SK-MEL-5 (cell line): ENCODE data around the gene ABCC4. TPM values are rescaled to one million over a fixed set of nuclear protein-coding genes. Genes with fewer than 3 reads are reported as not detected.
A peak's percentile ranks its signal among the peaks of the same experiment; 100 is the strongest.

Experiments used
- DNase-seq: peaks from one replicate; pipeline ENCODE4 v3.0.0-alpha.2; 2016; ENCODE audit warnings: low read depth, low spot score
- in situ Hi-C: cut with HindIII; loops from 2 replicates; pipeline ENCODE4 v1.10.0; 2016; ENCODE audit warnings: low sequenced_read_pairs, high pct_unique_total_duplicates, low pct_unique_long_range_greater_than_20kb
- polyA plus RNA-seq, 2 experiments: library from polyadenylated mRNA; depleted of rRNA; stranded (reverse); fragments of >200 nt; gene quantifications; 2 replicates each; pipeline ENCODE4 v1.2.3, GENCODE V29; 2015
- total RNA-seq: library from RNA; depleted of rRNA; stranded (reverse); fragments of >200 nt; shearing (Covaris generic); gene quantifications from 2 replicates; pipeline ENCODE4 v1.2.3, GENCODE V29; 2014; rRNA removed

The ABCC4 gene
- 95.1 and 97.1 TPM in 2 replicates for total RNA-seq
- polyA plus RNA-seq (2015; cell fraction: cytosol; rRNA removed): 52.0 and 73.6 TPM in 2 replicates
- polyA plus RNA-seq (2015; cell fraction: nucleus; rRNA removed): 46.8 and 58.6 TPM in 2 replicates

- in situ Hi-C loops: no loop called here
- DNase-seq: peak; percentile 89
Measured at GRCh38 chr13:95301183-95301967, at the start of gene ABCC4. TSS of gene ABCC4 (minus strand) at chr13:95301451. CDS start at chr13:95301314, 137 bp downstream.

DNA sequence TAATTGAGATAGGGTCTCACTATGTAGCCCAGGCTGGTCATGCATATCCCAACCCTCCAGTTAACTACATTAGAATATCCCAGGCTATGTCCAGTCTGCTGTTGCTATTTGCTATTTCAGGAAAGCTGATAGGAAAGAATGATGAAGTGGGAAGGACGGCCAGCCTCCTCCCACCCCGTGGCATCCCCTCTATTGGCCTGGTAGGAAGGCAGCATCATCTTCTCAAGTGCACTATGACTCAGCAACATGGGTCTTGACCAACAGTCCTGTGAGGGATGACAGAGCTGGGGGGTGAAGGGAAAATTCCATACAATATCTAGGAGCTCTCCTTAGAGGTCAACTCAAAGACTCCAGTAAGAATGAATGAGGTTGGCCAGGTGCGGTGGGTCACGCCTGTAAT is 48.0 kb upstream of the ABCC4 start:
- peak; percentile 36 for DNase-seq
- in situ Hi-C loops: no loop called here

- in situ Hi-C loops: no loop called here
- DNase-seq: no peak
Measured at GRCh38 chr13:95343944-95344343, 42.7 kb upstream of the ABCC4 start.

- in situ Hi-C loops: no loop called here
- no peak for DNase-seq
Measured at GRCh38 chr13:95341441-95341840, 40.2 kb upstream of the ABCC4 start.

DNA sequence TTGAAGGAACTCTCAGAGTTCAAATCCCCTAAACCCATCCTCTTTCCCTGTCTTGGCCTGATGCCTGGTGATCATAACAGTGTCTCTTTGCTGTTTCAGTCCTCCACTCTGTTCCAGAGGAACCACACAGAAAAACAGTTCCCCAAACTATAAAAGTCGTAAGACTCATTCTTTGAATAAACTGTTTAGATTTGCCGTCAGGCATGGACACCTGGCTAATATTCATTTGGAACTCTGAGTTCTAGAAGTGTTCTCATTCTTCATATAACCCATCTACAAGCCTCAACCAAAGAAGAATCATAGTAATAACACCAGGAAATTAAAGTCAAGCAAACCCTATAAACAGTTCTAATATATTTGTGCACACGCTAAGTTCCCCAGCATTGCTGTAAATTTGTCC is 37.7 kb upstream of the ABCC4 start:
- no peak for DNase-seq
- in situ Hi-C loops: no loop called here

GRCh38 chr13:95337597-95337996 is 36.3 kb upstream of the ABCC4 start:
- in situ Hi-C loops: no loop called here

DNA sequence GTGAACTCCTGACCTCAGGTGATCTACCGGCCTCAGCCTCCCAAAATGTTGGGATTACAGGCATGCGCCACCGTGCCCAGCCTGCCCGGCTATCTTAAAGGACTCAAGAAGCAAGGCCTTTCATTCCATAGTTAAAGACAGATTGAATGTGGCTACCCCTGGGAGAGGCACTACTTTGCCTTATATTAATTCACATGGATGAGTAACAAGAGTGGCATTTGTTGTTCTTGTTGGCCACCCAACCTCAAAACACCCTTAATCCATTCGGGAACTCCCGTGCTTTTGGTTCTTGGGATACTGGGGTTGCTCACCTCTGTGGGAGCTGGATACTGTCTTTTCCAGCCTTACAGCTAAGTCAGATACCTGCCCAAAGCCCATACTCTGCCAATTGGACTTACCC is 34.4 kb upstream of the ABCC4 start:
- no peak for DNase-seq
- in situ Hi-C loops: no loop called here

More at GRCh38 chr13:95337597-95337996, 36.3 kb upstream of the ABCC4 start:
- DNase-seq: no peak

DNA sequence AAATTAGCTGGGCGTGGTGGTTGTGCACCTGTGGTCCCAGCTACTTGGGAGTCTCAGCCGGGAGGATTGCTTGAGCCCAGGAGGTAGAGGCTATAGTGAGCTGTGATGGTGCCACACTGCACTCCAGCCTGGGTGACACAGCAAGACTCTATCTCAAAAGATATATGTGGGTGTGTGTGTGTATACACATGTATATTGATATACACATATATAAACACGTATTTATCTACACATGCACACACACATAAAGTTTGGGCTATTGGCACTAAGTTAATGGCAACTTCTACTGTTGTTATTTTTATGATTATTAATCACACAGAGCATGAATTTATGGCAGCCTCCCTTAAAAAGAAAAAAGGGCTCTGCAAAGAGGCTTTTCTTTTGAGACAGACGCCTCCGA is 27.1 kb upstream of the ABCC4 start:
- no peak for DNase-seq
- in situ Hi-C loops: no loop called here

DNA sequence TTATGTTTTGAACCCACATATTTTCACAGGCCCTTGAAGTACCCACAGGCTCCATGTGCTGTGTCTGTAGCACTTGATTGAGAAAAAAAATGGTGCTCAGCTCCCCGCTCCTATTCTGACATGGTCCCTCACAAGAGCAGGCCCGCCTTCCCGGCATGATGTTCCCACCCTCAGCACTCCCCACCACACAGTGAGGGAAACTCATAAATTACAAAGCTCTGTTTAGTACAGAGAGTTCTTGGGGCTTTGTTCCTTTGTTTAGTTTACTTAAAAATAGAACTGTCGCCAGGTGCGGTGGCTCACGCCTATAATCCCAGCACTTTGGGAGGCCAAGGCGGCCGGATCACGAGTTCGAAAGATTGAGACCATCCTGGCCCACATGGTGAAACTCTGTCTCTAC is 25.9 kb upstream of the ABCC4 start:
- in situ Hi-C loops: no loop called here
- no peak for DNase-seq

DNA sequence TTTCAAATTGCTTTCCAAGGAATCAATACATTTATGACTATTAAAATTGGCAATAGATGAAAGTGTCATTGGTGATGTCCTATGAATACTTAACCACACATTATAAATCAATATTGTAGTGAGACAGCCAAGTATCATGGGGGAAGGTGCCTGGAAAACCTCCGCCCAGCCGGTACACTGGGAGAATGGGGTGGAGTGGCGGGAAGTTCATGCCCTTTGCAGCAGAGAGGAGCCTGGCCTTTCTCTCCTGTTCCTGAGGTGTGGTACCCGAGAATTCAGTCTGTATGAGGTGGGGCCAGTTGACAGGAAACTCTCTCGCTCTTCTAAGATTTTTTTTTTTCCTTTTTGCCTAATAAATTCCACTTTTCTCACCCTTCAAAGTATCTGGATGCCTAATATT is 25.4 kb upstream of the ABCC4 start:
- in situ Hi-C loops: no loop called here
- no peak for DNase-seq

- no peak for DNase-seq
- in situ Hi-C loops: no loop called here
Measured at GRCh38 chr13:95325485-95325884, 24.2 kb upstream of the ABCC4 start.

- in situ Hi-C loops: no loop called here
- DNase-seq: peak; percentile 88
Measured at GRCh38 chr13:95323930-95324662, 22.8 kb upstream of the ABCC4 start.

- in situ Hi-C loops: no loop called here
- DNase-seq: no peak
Measured at GRCh38 chr13:95319551-95320274, 18.5 kb upstream of the ABCC4 start.

DNA sequence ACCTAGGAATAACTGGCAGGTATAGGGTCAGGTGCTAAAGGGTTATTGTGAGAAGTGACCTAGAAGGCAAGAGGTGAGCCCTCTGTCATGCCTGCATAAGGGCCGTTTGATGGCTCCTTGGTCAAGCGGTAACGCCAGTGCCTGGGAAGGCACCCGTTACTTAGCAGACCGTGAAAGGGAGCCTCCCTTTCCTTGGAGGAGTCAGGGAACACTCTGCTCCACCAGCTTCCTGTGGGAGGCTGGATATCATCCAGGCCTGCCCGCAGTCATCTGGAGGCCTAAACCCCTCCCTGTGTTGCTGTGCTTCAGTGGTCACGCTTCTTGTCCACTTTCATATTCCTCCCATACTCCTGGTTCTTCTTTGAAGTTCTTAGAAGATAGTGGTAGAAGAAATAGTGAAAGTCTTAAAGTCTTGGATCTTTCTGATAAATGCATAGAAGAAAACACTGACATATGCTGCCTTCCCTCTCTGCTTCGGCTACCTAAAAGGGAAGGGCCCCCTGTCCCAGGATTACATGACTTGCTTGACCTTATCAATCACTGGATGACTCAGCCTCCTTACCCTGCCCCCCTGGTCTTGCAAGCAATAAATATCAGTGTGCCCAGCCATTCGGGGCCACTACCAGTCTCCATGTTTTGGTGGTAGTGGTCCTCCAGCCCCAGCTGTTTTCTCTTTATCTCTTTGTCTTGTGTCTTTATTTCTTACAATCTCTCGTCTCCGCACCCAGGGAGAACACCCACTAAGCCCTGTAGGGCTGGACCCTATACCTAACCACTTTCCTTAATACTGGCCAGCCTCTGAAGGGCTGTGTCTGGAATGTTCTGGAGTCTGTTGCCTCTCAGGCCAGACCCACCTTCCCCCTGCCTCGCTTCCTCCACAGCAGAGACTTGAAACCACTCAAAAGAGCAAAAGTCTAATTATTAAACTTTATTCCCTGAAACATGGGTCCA is 16.1 kb upstream of the ABCC4 start:
- DNase-seq: no peak
- in situ Hi-C loops: no loop called here

DNA sequence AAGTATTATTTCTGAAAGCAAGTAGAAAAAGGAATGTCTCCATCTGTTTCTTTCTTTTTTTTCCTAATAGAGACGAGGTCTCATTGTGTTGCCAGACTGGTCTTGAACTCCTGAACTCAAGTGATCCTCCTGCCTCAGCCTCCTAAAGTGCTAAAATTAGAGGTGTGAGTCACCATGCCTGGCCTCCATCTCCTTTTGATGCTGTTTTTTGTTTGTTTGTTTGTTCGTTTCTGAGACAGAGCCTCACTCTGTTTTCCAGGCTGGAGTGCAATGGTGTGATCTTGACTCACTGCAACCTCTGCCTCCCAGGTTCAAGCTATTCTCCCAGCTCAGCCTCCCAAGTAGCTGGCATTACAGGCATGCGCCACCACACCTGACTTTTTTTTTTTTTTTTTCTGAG is 14.5 kb upstream of the ABCC4 start:
- in situ Hi-C loops: no loop called here

DNA sequence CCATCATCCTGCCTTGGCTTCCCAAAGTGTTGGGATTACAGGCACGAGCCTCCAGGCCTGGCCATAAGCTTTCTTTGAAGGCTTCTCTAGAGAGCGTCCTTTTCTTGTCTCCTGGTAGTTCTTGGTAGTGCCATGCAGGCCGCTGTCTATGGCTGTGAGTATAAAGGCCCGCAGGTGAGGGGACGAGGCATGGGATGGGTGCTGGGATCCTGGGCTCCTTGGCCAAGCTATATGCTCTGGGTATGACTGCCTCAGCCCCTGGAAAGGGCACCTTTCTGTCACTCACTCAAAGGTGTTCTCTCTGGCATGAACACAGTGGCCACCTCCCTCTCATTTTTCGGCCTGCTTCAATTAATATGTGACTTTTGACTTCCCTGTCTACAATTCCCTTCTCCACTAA is 6.3 kb upstream of the ABCC4 start:
- no peak for DNase-seq
- in situ Hi-C loops: no loop called here

More for the DNA sequence above, 14.5 kb upstream of the ABCC4 start:
- no peak for DNase-seq

GRCh38 chr13:95304453-95304852 is 3.2 kb upstream of the ABCC4 start:
- in situ Hi-C loops: no loop called here
- DNase-seq: no peak
